Neural cell (in vitro differentiated cells): ENCODE results near the gene GUCY1A2.

Experiments used
- CTCF ChIP-seq: fragments of 450-650 bp; IDR thresholded peaks from 2 replicates; pipeline ENCODE4 v1.5.1; 2014; ENCODE audit warnings: antibody characterized with exemption, mild to moderate bottlenecking, moderate library complexity; ENCODE audit not compliant: poor library complexity, severe bottlenecking
- POLR2AphosphoS5 ChIP-seq: IDR thresholded peaks from 2 replicates; pipeline ENCODE4 v1.6.1; 2012
- REST ChIP-seq: IDR thresholded peaks from 2 replicates; pipeline ENCODE4 v1.6.1; 2012; ENCODE audit warnings: borderline replicate concordance

GRCh38 chr11:106959800-106960199 lies 58.5 kb downstream of the GUCY1A2 start:
- no peak for TF ChIP-seq CTCF
- TF ChIP-seq REST, result no peak
- no peak for TF ChIP-seq POLR2AphosphoS5
